NCI-H187 treated with DMSO at 0.1 percent for 48 hours (cell line): ENCODE data around the gene P2RY1.
"Not testable (repeated sequence)": the region's sequence is repeated elsewhere in the genome, so short reads cannot be mapped to it uniquely, and the experiment has no call there.

Source experiments
- DNase-seq: peaks from one replicate; lab custom pipeline; 2025; lab: John Stamatoyannopoulos, UW

Gene P2RY1

GRCh38 chr3:152839511-152839910, 4.6 kb downstream of the P2RY1 start:
- no peak for DNase-seq

- no peak for DNase-seq
These were observed 6.2 kb downstream of the P2RY1 start for GRCh38 chr3:152841131-152841530.

GRCh38 chr3:152842413-152842812, 7.5 kb downstream of the P2RY1 start:
- no peak for DNase-seq

GRCh38 chr3:152843955-152844354, 9.0 kb downstream of the P2RY1 start:
- no peak for DNase-seq

- not testable (repeated sequence) for DNase-seq
These were observed 11.8 kb downstream of the P2RY1 start for GRCh38 chr3:152846572-152847202.

- DNase-seq = not testable (repeated sequence)
These were observed 12.7 kb downstream of the P2RY1 start for GRCh38 chr3:152847599-152847998.

GRCh38 chr3:152849996-152850578, 15.2 kb downstream of the P2RY1 start:
- DNase-seq = no peak

GRCh38 chr3:152853196-152853595, 18.3 kb downstream of the P2RY1 start:
- DNase-seq = no peak

- DNase-seq = no peak
These were observed 22.2 kb downstream of the P2RY1 start for GRCh38 chr3:152857082-152857481.

GRCh38 chr3:152858170-152858800, 23.4 kb downstream of the P2RY1 start:
- no peak for DNase-seq

GRCh38 chr3:152860736-152861135, 25.8 kb downstream of the P2RY1 start:
- no peak for DNase-seq

GRCh38 chr3:152865668-152866245, 30.8 kb downstream of the P2RY1 start:
- no peak for DNase-seq

- DNase-seq = no peak
These were observed 35.1 kb downstream of the P2RY1 start for GRCh38 chr3:152870027-152870426.

GRCh38 chr3:152873314-152873713, 38.4 kb downstream of the P2RY1 start:
- DNase-seq = not testable (repeated sequence)

- no peak for DNase-seq
These were observed 40.2 kb downstream of the P2RY1 start for GRCh38 chr3:152874896-152875749.

GRCh38 chr3:152879130-152879789, 44.3 kb downstream of the P2RY1 start:
- no peak for DNase-seq

GRCh38 chr3:152879790-152880174, 44.9 kb downstream of the P2RY1 start:
- DNase-seq = no peak

- no peak for DNase-seq
These were observed 50.1 kb downstream of the P2RY1 start for GRCh38 chr3:152885076-152885475.
